KBM-7 (cell line): Measurements from ENCODE around the gene TRAF4.
"Not testable (repeated sequence)": the region's sequence is repeated elsewhere in the genome, so short reads cannot be mapped to it uniquely, and the experiment has no call there.

Experiments used
- DNase-seq: peaks from one replicate; pipeline ENCODE4 v3.0.0-alpha.2; 2015
- in situ Hi-C: fragments of 300-500 bp; cut with MboI; formaldehyde crosslinking; loops from 2 replicates; pipeline ENCODE4 v1.14.3; 2020; ENCODE audit warnings: low sequenced_read_pairs, low pct_unique_long_range_greater_than_20kb, mixed read lengths

Gene TRAF4

GRCh38 chr17:28760601-28761562, 17.1 kb downstream of the TRAF4 start:
- DNase-seq = peak; percentile 81
- in situ Hi-C loops = no loop called here

DNA sequence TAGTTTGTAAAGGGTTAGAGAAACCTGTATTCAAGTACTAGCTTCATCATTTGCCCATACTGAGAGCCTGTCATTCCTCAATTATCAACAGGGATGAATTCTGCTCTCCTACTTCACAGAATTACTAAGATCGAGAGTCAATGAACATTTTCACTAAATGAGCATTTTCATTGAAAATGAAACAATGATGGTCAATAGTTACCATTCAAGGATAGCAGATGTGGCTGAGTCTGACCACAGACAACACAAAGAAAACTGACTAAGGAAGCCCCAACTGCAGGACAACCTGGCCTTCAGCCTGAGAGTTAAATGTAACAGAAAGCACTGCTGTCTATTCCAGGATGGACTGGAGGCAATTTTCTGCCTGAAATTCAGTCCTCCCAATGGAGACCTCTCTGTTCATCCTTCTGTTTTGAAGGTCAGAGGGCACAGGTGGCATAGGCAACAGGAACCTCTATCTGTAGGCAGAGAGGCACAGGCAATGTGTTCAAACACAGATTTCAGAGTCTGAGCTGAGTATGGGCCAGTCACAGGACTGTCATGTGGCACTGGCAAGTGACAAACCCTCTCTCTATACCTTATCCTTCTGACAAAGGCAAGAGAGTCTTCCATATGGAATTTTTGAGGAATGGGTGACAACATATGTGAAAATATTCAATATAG, 19.5 kb downstream of the TRAF4 start:
- in situ Hi-C loops = no loop called here

GRCh38 chr17:28763804-28764266, 20.0 kb downstream of the TRAF4 start:
- in situ Hi-C loops = no loop called here
- DNase-seq = peak; percentile 84

More for the DNA sequence above, 19.5 kb downstream of the TRAF4 start:
- DNase-seq = no peak

GRCh38 chr17:28765038-28765437, 21.2 kb downstream of the TRAF4 start:
- in situ Hi-C loops = no loop called here
- no peak for DNase-seq

DNA sequence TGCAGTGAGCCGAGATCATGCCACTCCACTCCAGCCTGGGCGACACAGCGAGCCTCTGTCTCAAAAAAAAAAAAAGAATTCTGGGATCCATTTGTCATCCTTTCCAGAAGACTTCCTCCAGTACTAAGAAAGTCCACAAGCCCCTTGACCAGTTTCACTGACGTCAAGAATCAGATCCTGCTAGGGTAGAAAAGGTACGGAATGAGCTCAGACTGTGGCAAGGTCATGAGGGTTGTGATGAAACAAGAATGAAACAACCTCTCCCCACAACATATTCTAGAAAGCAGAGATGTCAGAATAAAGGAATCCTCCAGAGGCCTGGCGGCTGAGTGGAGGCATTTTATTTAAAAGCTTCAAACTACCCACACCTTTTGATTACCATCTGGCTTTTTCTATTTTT, 29.9 kb downstream of the TRAF4 start:
- in situ Hi-C loops = no loop called here
- DNase-seq = no peak

DNA sequence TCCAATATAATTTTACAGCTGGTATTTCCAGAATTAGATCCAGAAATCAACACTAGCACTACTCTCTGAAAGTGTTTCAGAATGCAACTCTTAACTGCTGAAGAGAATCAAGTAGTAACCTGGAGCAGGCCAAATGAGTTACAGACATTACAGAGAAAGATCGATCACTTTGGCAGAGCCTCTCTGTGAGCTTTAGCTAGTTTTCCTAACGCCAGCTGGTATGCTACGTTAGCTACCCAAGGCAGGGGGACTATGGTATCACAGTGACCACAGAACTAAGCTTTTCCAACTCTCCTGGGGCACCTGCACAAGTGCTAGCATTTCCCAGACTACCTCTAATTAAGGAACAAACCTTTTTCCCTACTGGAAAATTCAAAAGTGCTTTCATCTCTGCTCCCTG, 30.4 kb downstream of the TRAF4 start:
- in situ Hi-C loops = no loop called here
- DNase-seq = no peak

GRCh38 chr17:28777178-28777577, 33.4 kb downstream of the TRAF4 start:
- in situ Hi-C loops = no loop called here
- no peak for DNase-seq

DNA sequence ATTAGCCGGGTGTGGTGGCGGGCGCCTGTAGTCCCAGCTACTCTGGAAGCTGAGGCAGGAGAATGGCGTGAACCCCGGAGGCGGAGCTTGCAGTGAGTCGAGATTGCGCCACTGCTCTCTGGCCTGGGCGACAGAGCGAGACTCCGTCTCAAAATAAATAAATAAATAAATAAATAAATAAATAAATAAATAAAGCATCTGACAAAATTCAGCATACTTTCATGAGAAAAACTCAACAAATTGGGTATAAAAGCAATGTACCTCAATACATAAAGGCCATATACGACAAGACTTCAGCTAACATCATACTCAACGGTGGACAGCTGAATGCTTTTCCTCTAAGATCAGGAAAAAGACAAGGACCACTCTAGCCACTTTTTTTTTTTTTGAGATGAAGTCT, 35.8 kb downstream of the TRAF4 start:
- in situ Hi-C loops, DNase-seq: not testable (repeated sequence)

- in situ Hi-C loops = no loop called here
- no peak for DNase-seq
Measured at GRCh38 chr17:28783161-28783560, 39.4 kb downstream of the TRAF4 start.

DNA sequence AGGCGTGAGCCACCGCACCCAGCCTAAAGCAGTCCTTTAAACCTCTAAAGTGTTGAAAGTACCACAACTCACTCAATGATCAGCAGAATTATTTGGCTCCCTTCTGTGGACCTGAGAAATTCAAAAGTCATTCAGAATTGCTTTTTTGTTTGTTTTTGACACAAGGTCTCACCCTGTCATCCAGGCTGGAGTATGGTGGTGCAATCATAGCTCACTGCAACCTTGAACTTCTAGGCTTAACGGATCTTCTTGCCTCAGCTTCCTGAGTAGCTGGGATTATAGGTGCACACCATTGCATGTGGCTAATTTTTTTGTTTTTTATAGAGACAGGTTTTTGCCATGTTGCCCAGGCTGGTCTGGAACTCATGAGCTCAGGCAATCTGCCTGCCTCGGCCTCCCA, 44.3 kb downstream of the TRAF4 start:
- in situ Hi-C loops = no loop called here

GRCh38 chr17:28792877-28793661, 49.3 kb downstream of the TRAF4 start:
- in situ Hi-C loops = no loop called here
- peak; percentile 78 for DNase-seq

More for the DNA sequence above, 44.3 kb downstream of the TRAF4 start:
- no peak for DNase-seq

GRCh38 chr17:28794846-28795441, 51.1 kb downstream of the TRAF4 start:
- in situ Hi-C loops, DNase-seq: not testable (repeated sequence)

GRCh38 chr17:28796062-28796461, 52.3 kb downstream of the TRAF4 start:
- DNase-seq = no peak
- in situ Hi-C loops = no loop called here
